ENCODE data around the gene HMBS.

Gene HMBS

GRCh38 chr11:119067371-119068222 is 17.1 kb upstream of the HMBS start, which contains the start of gene VPS11:
VPS11 (plus strand) TSS chr11:119067818; CDS start chr11:119067824, 6 bp downstream.
- DNase-seq (ENCODE audit: low spot score): peak; percentile 98

GRCh38 chr11:119077839-119078238 is 6.8 kb upstream of the HMBS start:
- DNase-seq (ENCODE audit: low spot score): no peak

GRCh38 chr11:119078675-119079420 is 5.8 kb upstream of the HMBS start:
- no peak for DNase-seq (ENCODE audit: low spot score)

- DNase-seq (ENCODE audit: low spot score): no peak
Observed at GRCh38 chr11:119081682-119082260, 2.9 kb upstream of the HMBS start.

GRCh38 chr11:119085437-119085847 is 761 bp downstream of the HMBS start:
- DNase-seq (ENCODE audit: low spot score): no peak

GRCh38 chr11:119087123-119087522 is 2.4 kb downstream of the HMBS start:
- no peak for DNase-seq (ENCODE audit: low spot score)

GRCh38 chr11:119087747-119088241 is 3.1 kb downstream of the HMBS start:
- DNase-seq (ENCODE audit: low spot score): no peak

- no peak for DNase-seq (ENCODE audit: low spot score)
Observed at GRCh38 chr11:119088406-119088805, 3.7 kb downstream of the HMBS start.

GRCh38 chr11:119089319-119089718 is 4.6 kb downstream of the HMBS start:
- no peak for DNase-seq (ENCODE audit: low spot score)

GRCh38 chr11:119091178-119091577 is 6.5 kb downstream of the HMBS start:
- DNase-seq (ENCODE audit: low spot score): no peak

GRCh38 chr11:119091966-119092879 is 7.5 kb downstream of the HMBS start:
- no peak for DNase-seq (ENCODE audit: low spot score)

GRCh38 chr11:119092880-119093842 is 8.5 kb downstream of the HMBS start:
- DNase-seq (ENCODE audit: low spot score): no peak

GRCh38 chr11:119093942-119094815 is 9.5 kb downstream of the HMBS start:
- DNase-seq (ENCODE audit: low spot score): peak; percentile 30

GRCh38 chr11:119094816-119095065 is 10.1 kb downstream of the HMBS start:
- peak; percentile 64 for DNase-seq (ENCODE audit: low spot score)

GRCh38 chr11:119095066-119095880 is 10.6 kb downstream of the HMBS start:
- DNase-seq (ENCODE audit: low spot score): peak; percentile 100

- no peak for DNase-seq (ENCODE audit: low spot score)
Observed at GRCh38 chr11:119099711-119100110, 15.0 kb downstream of the HMBS start.

GRCh38 chr11:119100246-119100970 is 15.7 kb downstream of the HMBS start:
- no peak for DNase-seq (ENCODE audit: low spot score)
